Gastroesophageal sphincter (tissue), 4 donors: ENCODE data around the gene PLS3. TPM values are rescaled to one million over a fixed set of nuclear protein-coding genes. Genes with fewer than 3 reads are reported as not detected.

ENCODE experiments used
- ATAC-seq: fragments of 150-250 bp; one replicate; pipeline ENCODE4 v1.9.1; 2016; ENCODE audit warnings: mild to moderate bottlenecking, moderate library complexity
- H3K27ac ChIP-seq, 4 donors: fragments of 200-600 bp; sonication (generic) in 3 of 4; 1 replicate in 3 of 4; 2 replicates in 1 of 4; pipeline ENCODE4 v1.5.1; 2016 to 2019
- H3K27me3 ChIP-seq: fragments of 200-600 bp; sonication (generic); one replicate; pipeline ENCODE4 v1.5.1; 2019
- H3K36me3 ChIP-seq, 2 donors: fragments of 200-600 bp; sonication (generic); one replicate each; pipeline ENCODE4 v1.5.1; 2019; ENCODE audit warnings: control low read depth in 1 of 2
- H3K4me1 ChIP-seq, 3 donors: fragments of 200-600 bp; sonication (generic); 1 replicate in 2 of 3; 2 replicates in 1 of 3; pipeline ENCODE4 v1.5.1; 2016 to 2019; ENCODE audit warnings: control low read depth in 2 of 3
- H3K4me3 ChIP-seq, 2 donors: fragments of 200-600 bp; sonication (generic); one replicate each; pipeline ENCODE4 v1.5.1; 2019; ENCODE audit warnings: mild to moderate bottlenecking in 1 of 2, moderate library complexity in 1 of 2
- H3K9me3 ChIP-seq, 3 donors: fragments of 200-600 bp; sonication (generic); one replicate each; pipeline ENCODE4 v1.5.1; 2017 to 2019; ENCODE audit warnings: control low read depth in 2 of 3
- EP300 ChIP-seq: sonication (generic); formaldehyde crosslinking; IDR thresholded peaks from one replicate; pipeline ENCODE4 v1.6.1; 2017; ENCODE audit warnings: antibody characterized with exemption, mild to moderate bottlenecking
- POLR2A ChIP-seq, 2 donors: fragments of 450-650 bp; IDR thresholded peaks; one replicate each; pipeline ENCODE4 v1.6.1; 2017; ENCODE audit warnings: antibody characterized with exemption in 2 of 2, mild to moderate bottlenecking in 2 of 2, moderate library complexity in 1 of 2
- POLR2AphosphoS5 ChIP-seq: sonication (generic); formaldehyde crosslinking; IDR thresholded peaks from one replicate; pipeline ENCODE4 v1.6.1; 2017; ENCODE audit warnings: antibody characterized with exemption
- WGBS, 2 donors: methylation state at CpG; one replicate each; pipeline ENCODE4 v1.1.5; 2018; ENCODE audit warnings: low coverage in 1 of 2; 5-methylcytosine and 5-hydroxymethylcytosine counted together
- total RNA-seq, 4 donors: library from RNA; depleted of rRNA; stranded (reverse); fragments of >200 nt; gene quantifications; one replicate each; pipeline ENCODE4 v1.1.0, GENCODE V29; 2016
- TF ChIP-seq, protein P1 (sequence below), 4 experiments: fragments of 200-600 bp in 2 of 4; fragments of 450-650 bp in 2 of 4; sonication (generic) in 1 of 4; IDR thresholded peaks; one replicate each; pipeline ENCODE4 v1.5.1; 2017 to 2019; ENCODE audit warnings: antibody characterized with exemption in 4 of 4, mild to moderate bottlenecking in 2 of 4, moderate library complexity in 2 of 4

PLS3 gene
- total RNA-seq, 4 donors from 2014 or later = 83.5 to 134 (median 114) TPM

DNA sequence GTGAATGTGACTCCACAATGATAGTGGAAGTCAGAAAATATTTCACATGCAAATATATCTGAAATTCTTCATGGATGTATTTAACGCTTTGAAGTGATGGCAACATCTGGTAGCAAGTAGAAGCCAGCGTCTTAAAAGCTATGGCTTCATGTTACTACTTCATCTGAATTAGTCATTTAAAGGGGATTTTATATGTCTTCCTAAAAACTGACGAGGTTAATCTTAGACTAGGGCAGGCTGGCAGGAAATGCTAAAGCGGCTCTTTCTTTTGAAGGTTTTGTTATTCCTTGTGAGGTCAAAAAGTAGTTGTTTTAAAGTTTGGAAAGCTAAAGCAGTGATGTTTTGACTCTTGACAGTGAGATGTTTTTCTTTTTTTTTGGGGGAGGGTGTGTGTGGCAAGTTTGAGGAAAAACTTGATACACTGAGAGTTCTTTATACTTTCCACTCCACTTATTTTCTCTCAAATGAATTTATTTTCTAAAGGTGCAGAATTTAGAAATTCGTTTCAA, 22.6 kb downstream of the PLS3 start:
- no peaks in the 10 kb centered on the region for H3K9me3 ChIP-seq
- peak overlapping the region in 1 of 2 donors; percentile 13 for H3K4me3 ChIP-seq
- H3K4me1 ChIP-seq = peaks cover 0 to 42% (median 0%) of the 10 kb centered on the region in 3 donors
- no peaks in the 10 kb centered on the region for H3K36me3 ChIP-seq
- peak overlapping the region; percentile 51 to 64 (median 60) for H3K27ac ChIP-seq
- no peaks in the 10 kb centered on the region for H3K27me3 ChIP-seq
- no peak for ATAC-seq
- WGBS, 2 donors = 8 to 10% methylated on average over 5 of the region's 5 CpGs
- TF ChIP-seq, protein P1, sequence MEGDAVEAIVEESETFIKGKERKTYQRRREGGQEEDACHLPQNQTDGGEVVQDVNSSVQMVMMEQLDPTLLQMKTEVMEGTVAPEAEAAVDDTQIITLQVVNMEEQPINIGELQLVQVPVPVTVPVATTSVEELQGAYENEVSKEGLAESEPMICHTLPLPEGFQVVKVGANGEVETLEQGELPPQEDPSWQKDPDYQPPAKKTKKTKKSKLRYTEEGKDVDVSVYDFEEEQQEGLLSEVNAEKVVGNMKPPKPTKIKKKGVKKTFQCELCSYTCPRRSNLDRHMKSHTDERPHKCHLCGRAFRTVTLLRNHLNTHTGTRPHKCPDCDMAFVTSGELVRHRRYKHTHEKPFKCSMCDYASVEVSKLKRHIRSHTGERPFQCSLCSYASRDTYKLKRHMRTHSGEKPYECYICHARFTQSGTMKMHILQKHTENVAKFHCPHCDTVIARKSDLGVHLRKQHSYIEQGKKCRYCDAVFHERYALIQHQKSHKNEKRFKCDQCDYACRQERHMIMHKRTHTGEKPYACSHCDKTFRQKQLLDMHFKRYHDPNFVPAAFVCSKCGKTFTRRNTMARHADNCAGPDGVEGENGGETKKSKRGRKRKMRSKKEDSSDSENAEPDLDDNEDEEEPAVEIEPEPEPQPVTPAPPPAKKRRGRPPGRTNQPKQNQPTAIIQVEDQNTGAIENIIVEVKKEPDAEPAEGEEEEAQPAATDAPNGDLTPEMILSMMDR (IDR thresholded peaks at IDR 0.05) = no peak
- TF ChIP-seq POLR2AphosphoS5 = no peak
- no peak for TF ChIP-seq POLR2A (IDR thresholded peaks at IDR 0.05)
- TF ChIP-seq EP300 = no peak

DNA sequence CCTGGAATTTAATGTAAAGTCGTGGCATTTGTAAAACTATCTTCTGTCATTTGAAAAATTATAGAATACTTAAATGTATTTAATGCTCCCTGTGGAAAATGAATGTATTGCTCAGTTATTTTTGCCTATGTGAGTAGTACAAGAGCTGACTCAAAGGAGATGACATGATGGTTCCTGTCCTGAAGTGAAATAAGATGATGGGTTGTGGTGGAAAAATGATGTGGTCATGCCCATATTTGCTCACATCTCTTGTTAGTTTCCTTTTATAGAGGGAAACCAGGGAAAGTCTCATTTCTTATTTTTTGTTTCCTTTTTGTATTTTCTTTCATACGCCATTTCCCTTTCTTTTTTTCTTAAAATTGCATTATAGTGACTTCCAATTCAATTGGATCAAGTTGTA, 23.7 kb downstream of the PLS3 start:
- Histone ChIP-seq H3K27ac (peak overlapping the region in 3 of 4 donors; percentile 33 to 64 (median 63)), H3K4me3 (no peak overlapping the region), H3K36me3 (no peaks in the 10 kb centered on the region), H3K27me3 (no peaks in the 10 kb centered on the region), H3K9me3 (no peaks in the 10 kb centered on the region), H3K4me1 (peaks cover 0 to 42% (median 0%) of the 10 kb centered on the region in 3 donors)
- TF ChIP-seq POLR2A (IDR thresholded peaks at IDR 0.05) (no peak), EP300 (no peak), POLR2AphosphoS5 (no peak)
- TF ChIP-seq, protein P1 (IDR thresholded peaks at IDR 0.05) = no peak
- 54 to 57% methylated on average over 2 of the region's 2 CpGs for WGBS, 2 donors
- ATAC-seq = no peak

DNA sequence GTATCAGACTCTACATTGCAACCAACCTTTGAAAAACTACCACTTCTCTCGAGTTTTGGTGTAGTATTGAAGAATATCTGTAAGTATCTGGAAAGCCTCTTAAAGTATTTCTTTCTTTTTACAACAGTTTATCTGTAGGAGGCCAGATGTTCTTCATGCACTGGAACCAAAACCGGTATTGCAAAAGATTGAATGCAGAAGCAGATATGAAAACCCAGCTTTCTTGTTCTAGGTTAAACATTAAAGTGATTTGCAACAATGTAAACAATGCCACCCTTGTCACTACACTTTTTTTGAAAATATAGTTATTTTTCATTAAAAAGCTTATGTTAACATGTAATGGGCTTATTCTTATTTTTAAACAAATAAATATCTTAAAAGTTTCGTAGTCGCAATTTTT, 27.2 kb downstream of the PLS3 start:
- no peaks in the 10 kb centered on the region for H3K36me3 ChIP-seq
- WGBS, 2 donors = 52 to 54% methylated on average over 4 of the region's 4 CpGs
- no peak overlapping the region for H3K4me3 ChIP-seq
- no peak for ATAC-seq
- TF ChIP-seq EP300 (no peak), POLR2A (IDR thresholded peaks at IDR 0.05) (no peak), POLR2AphosphoS5 (no peak)
- TF ChIP-seq, protein P1 (IDR thresholded peaks at IDR 0.05) = no peak
- H3K4me1 ChIP-seq = peaks cover 0 to 52% (median 0%) of the 10 kb centered on the region in 3 donors
- no peaks in the 10 kb centered on the region for H3K27me3 ChIP-seq
- no peak overlapping the region for H3K27ac ChIP-seq
- H3K9me3 ChIP-seq = no peaks in the 10 kb centered on the region

GRCh38 chrX:115589419-115589818, 28.4 kb downstream of the PLS3 start:
- Histone ChIP-seq H3K27me3 (no peaks in the 10 kb centered on the region), H3K36me3 (no peaks in the 10 kb centered on the region)

DNA sequence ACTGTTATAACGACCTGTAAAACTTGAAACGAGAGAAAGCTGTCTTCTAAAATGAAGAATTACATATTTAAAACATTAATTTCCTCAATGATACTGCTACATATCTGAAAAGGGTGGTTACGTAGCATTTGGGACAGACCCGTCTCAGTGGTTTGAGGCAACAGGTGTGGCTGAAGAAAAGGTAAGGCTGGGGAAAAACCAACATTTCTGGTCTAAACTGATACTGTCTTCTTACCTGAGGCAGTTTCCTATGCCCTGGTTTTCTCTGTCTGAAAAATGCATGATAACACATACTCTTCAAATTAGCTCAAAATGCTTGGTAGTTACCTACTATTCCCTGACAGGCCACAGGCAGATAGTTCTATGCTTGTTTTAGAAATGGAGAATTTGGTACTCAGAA, 30.4 kb downstream of the PLS3 start:
- H3K9me3 ChIP-seq = no peaks in the 10 kb centered on the region
- H3K36me3 ChIP-seq = no peaks in the 10 kb centered on the region
- no peak overlapping the region for H3K4me3 ChIP-seq
- no peaks in the 10 kb centered on the region for H3K27me3 ChIP-seq
- ATAC-seq = no peak
- TF ChIP-seq POLR2A (IDR thresholded peaks at IDR 0.05) (no peak), EP300 (no peak), POLR2AphosphoS5 (no peak)
- TF ChIP-seq, protein P1 (IDR thresholded peaks at IDR 0.05) = no peak
- H3K4me1 ChIP-seq = peaks cover 0 to 30% (median 0%) of the 10 kb centered on the region in 3 donors
- WGBS, 2 donors = 59 to 100% methylated on average over 2 to 4 of the region's 4 CpGs
- H3K27ac ChIP-seq = no peak overlapping the region

More at GRCh38 chrX:115589419-115589818, 28.4 kb downstream of the PLS3 start:
- ATAC-seq = no peak
- Histone ChIP-seq H3K27ac (no peak overlapping the region), H3K4me1 (peaks cover 0 to 41% (median 0%) of the 10 kb centered on the region in 3 donors), H3K9me3 (no peaks in the 10 kb centered on the region), H3K4me3 (no peak overlapping the region)
- TF ChIP-seq POLR2A (IDR thresholded peaks at IDR 0.05) = no peak
- TF ChIP-seq, protein P1 (IDR thresholded peaks at IDR 0.05) = no peak
- TF ChIP-seq EP300 = no peak
- no peak for TF ChIP-seq POLR2AphosphoS5
- WGBS, 2 donors = 53 to 68% methylated on average over 3 of the region's 4 CpGs
